Left ventricle myocardium inferior (tissue), 1 donor: Measurements from ENCODE around the gene NCKAP1. TPM values are rescaled to one million over a fixed set of nuclear protein-coding genes. Genes with fewer than 3 reads are reported as not detected.

Experiments used
- DNase-seq: peaks from one replicate; pipeline ENCODE4 v3.0.0-alpha.2; 2020
- H3K27ac ChIP-seq: fragments of 200-600 bp; replicated peaks from 2 replicates; pipeline ENCODE4 v1.8.0; 2021
- H3K27me3 ChIP-seq: fragments of 200-600 bp; 2 replicates; pipeline ENCODE4 v1.8.0; 2021; ENCODE audit warnings: low read depth
- H3K36me3 ChIP-seq: fragments of 200-600 bp; 2 replicates; pipeline ENCODE4 v1.8.0; 2021
- H3K4me1 ChIP-seq: fragments of 200-600 bp; 2 replicates; pipeline ENCODE4 v1.8.0; 2021
- H3K4me3 ChIP-seq: fragments of 200-600 bp; 2 replicates; pipeline ENCODE4 v1.8.0; 2021; ENCODE audit warnings: mild to moderate bottlenecking, moderate library complexity
- H3K9me3 ChIP-seq: fragments of 200-600 bp; replicated peaks from 2 replicates; pipeline ENCODE4 v1.8.0; 2021
- CTCF ChIP-seq: fragments of 200-600 bp; IDR thresholded peaks from 2 replicates; pipeline ENCODE4 v1.8.0; 2021; ENCODE audit warnings: antibody characterized with exemption, mild to moderate bottlenecking, borderline replicate concordance
- intact Hi-C: fragments of 100-400 bp; cut with micrococcal nuclease; formaldehyde crosslinking; loops from one replicate; pipeline ENCODE4 v1.11.0; 2022
- total RNA-seq: library from RNA; stranded (reverse); fragmentation: NEBNext Ultra II Directional; extraction: Animal tissue kit (Norgen Biotek cat#: 25700); gene quantifications from one replicate; pipeline ENCODE4 v1.2.1, GENCODE V29; 2021
- donor health status: DM: no; HTN: yes; CAD: no; lungs with severe emphysema.

NCKAP1 gene
- total RNA-seq, 1 donor from 2014 or later: 142 TPM

- no peak for TF ChIP-seq CTCF
- intact Hi-C loops: no loop called here
- Histone ChIP-seq H3K4me1 (peaks cover 4% of the 10 kb centered on the region), H3K36me3 (no peaks in the 10 kb centered on the region), H3K4me3 (no peak overlapping the region), H3K9me3 (no peaks in the 10 kb centered on the region), H3K27me3 (no peaks in the 10 kb centered on the region), H3K27ac (no peak overlapping the region)
- no peak for DNase-seq
These were observed 136.5 kb downstream of the NCKAP1 start for GRCh38 chr2:182901748-182902147.

GRCh38 chr2:182898718-182899117 lies 139.5 kb downstream of the NCKAP1 start:
- H3K9me3 ChIP-seq: peaks cover 2% of the 10 kb centered on the region
- no peaks in the 10 kb centered on the region for H3K27me3 ChIP-seq
- no peak for DNase-seq
- H3K27ac ChIP-seq: no peak overlapping the region
- no peak for TF ChIP-seq CTCF
- no peak overlapping the region for H3K4me3 ChIP-seq
- H3K4me1 ChIP-seq: no peaks in the 10 kb centered on the region
- intact Hi-C loops: no loop called here
- no peaks in the 10 kb centered on the region for H3K36me3 ChIP-seq

GRCh38 chr2:182897137-182897536 lies 141.1 kb downstream of the NCKAP1 start:
- TF ChIP-seq CTCF: no peak
- intact Hi-C loops: no loop called here
- Histone ChIP-seq H3K36me3 (no peaks in the 10 kb centered on the region), H3K27me3 (no peaks in the 10 kb centered on the region), H3K27ac (no peak overlapping the region), H3K9me3 (peaks cover 5% of the 10 kb centered on the region), H3K4me1 (no peaks in the 10 kb centered on the region), H3K4me3 (no peak overlapping the region)
- DNase-seq: no peak

GRCh38 chr2:182895798-182896197 lies 142.5 kb downstream of the NCKAP1 start:
- Histone ChIP-seq H3K36me3 (no peaks in the 10 kb centered on the region), H3K27ac (no peak overlapping the region), H3K4me1 (no peaks in the 10 kb centered on the region), H3K9me3 (peaks cover 5% of the 10 kb centered on the region), H3K4me3 (no peak overlapping the region), H3K27me3 (no peaks in the 10 kb centered on the region)
- no peak for DNase-seq
- intact Hi-C loops: no loop called here
- no peak for TF ChIP-seq CTCF

- intact Hi-C loops: no loop called here
- TF ChIP-seq CTCF: no peak
- Histone ChIP-seq H3K27ac (no peak overlapping the region), H3K4me1 (no peaks in the 10 kb centered on the region), H3K9me3 (peaks cover 5% of the 10 kb centered on the region), H3K4me3 (no peak overlapping the region), H3K27me3 (no peaks in the 10 kb centered on the region), H3K36me3 (no peaks in the 10 kb centered on the region)
- no peak for DNase-seq
These were observed 143.1 kb downstream of the NCKAP1 start for GRCh38 chr2:182895169-182895568.

GRCh38 chr2:182894174-182894573 lies 144.1 kb downstream of the NCKAP1 start:
- Histone ChIP-seq H3K27me3 (no peaks in the 10 kb centered on the region), H3K27ac (no peak overlapping the region), H3K4me3 (no peak overlapping the region), H3K4me1 (no peaks in the 10 kb centered on the region), H3K36me3 (no peaks in the 10 kb centered on the region), H3K9me3 (peaks cover 5% of the 10 kb centered on the region)
- TF ChIP-seq CTCF: no peak
- no peak for DNase-seq
- intact Hi-C loops: no loop called here
